Liver (tissue), 9 donors: Measurements from ENCODE around the gene SLC30A10. TPM values are rescaled to one million over a fixed set of nuclear protein-coding genes. Genes with fewer than 3 reads are reported as not detected.

Experiments used
- DNase-seq: peaks from one replicate; pipeline ENCODE4 v3.0.0-alpha.2; 2017; ENCODE audit warnings: low spot score
- H3K27ac ChIP-seq, 2 donors: one replicate each; pipeline ENCODE4 v1.7.0; 2013; ENCODE audit warnings: inconsistent platforms in 2 of 2, low read length in 2 of 2, control low read depth in 1 of 2, low read depth in 1 of 2, mild to moderate bottlenecking in 1 of 2
- H3K27me3 ChIP-seq, 4 donors: one replicate each; pipeline versions ENCODE4 v1.6.1 to v1.7.0; 2013; ENCODE audit warnings: low read length in 3 of 4, inconsistent platforms in 1 of 4, mild to moderate bottlenecking in 1 of 4, moderate library complexity in 1 of 4; ENCODE audit not compliant: control insufficient read depth in 4 of 4, insufficient read depth in 4 of 4
- H3K36me3 ChIP-seq, 4 donors: one replicate each; pipeline versions ENCODE4 v1.6.1 to v1.7.0; 2013; ENCODE audit warnings: low read length in 3 of 4, mild to moderate bottlenecking in 3 of 4, low read depth in 1 of 4, moderate library complexity in 1 of 4; ENCODE audit not compliant: control insufficient read depth in 4 of 4, insufficient read depth in 3 of 4
- H3K4me1 ChIP-seq, 4 donors: one replicate each; pipeline versions ENCODE4 v1.6.1 to v1.7.0; 2013; ENCODE audit warnings: low read length in 3 of 4, mild to moderate bottlenecking in 3 of 4, moderate library complexity in 1 of 4; ENCODE audit not compliant: control insufficient read depth in 4 of 4, insufficient read depth in 4 of 4
- H3K4me3 ChIP-seq, 3 donors: one replicate each; pipeline versions ENCODE4 v1.6.1 to v1.7.0; 2013; ENCODE audit warnings: low read length in 3 of 3, control low read depth in 1 of 3, low read depth in 1 of 3, mild to moderate bottlenecking in 1 of 3
- H3K9ac ChIP-seq, 2 donors: one replicate each; pipeline ENCODE4 v1.7.0; 2013; ENCODE audit warnings: low read length in 2 of 2, mild to moderate bottlenecking in 2 of 2, moderate library complexity in 2 of 2, control low read depth in 1 of 2, low read depth in 1 of 2
- H3K9me3 ChIP-seq, 4 donors: one replicate each; pipeline versions ENCODE4 v1.6.1 to v1.7.0; 2013; ENCODE audit warnings: low read length in 3 of 4; ENCODE audit not compliant: control insufficient read depth in 4 of 4
- ATF3 ChIP-seq: IDR thresholded peaks from 2 replicates; pipeline ENCODE4 v1.6.1; 2016; ENCODE audit warnings: antibody characterized with exemption
- CTCF ChIP-seq: fragments of 150-350 bp; IDR thresholded peaks from 2 replicates; pipeline ENCODE4 v1.5.1; 2017; ENCODE audit warnings: improper control_type of control experiment, low read depth, low read length; ENCODE audit not compliant: missing input control
- EGR1 ChIP-seq, 2 donors: IDR thresholded peaks; 2 replicates each; pipeline ENCODE4 v1.6.1; 2016 to 2018; ENCODE audit warnings: antibody characterized with exemption in 2 of 2, low read depth in 2 of 2
- FOXA1 ChIP-seq: IDR thresholded peaks from 2 replicates; pipeline ENCODE4 v1.6.1; 2016; ENCODE audit warnings: antibody characterized with exemption
- FOXA2 ChIP-seq: IDR thresholded peaks from 2 replicates; pipeline ENCODE4 v1.6.1; 2016; ENCODE audit warnings: antibody characterized with exemption
- GABPA ChIP-seq, 2 donors: IDR thresholded peaks in 1 of 2; conservative IDR thresholded peaks in 1 of 2; 2 replicates each; pipeline ENCODE4 v1.6.1; 2016; ENCODE audit warnings: antibody characterized with exemption in 2 of 2, mild to moderate bottlenecking in 1 of 2, moderate library complexity in 1 of 2
- HNF4A ChIP-seq, 2 donors: conservative IDR thresholded peaks; 2 replicates each; pipeline ENCODE4 v1.6.1; 2016; ENCODE audit warnings: antibody characterized with exemption in 2 of 2, mild to moderate bottlenecking in 2 of 2
- HNF4G ChIP-seq: IDR thresholded peaks from 2 replicates; pipeline ENCODE4 v1.6.1; 2016; ENCODE audit warnings: antibody characterized with exemption
- JUND ChIP-seq, 2 donors: IDR thresholded peaks; 2 replicates each; pipeline ENCODE4 v1.6.1; 2016; ENCODE audit warnings: antibody characterized with exemption in 2 of 2
- MAX ChIP-seq: IDR thresholded peaks from 2 replicates; pipeline ENCODE4 v1.6.1; 2016; ENCODE audit warnings: antibody characterized with exemption
- NR2F2 ChIP-seq: IDR thresholded peaks from 2 replicates; pipeline ENCODE4 v1.6.1; 2016; ENCODE audit warnings: antibody characterized with exemption
- RAD21 ChIP-seq, 2 donors: IDR thresholded peaks; 2 replicates each; pipeline ENCODE4 v1.6.1; 2016; ENCODE audit warnings: antibody characterized with exemption in 2 of 2, mild to moderate bottlenecking in 2 of 2
- REST ChIP-seq: IDR thresholded peaks from 2 replicates; pipeline ENCODE4 v1.6.1; 2016; ENCODE audit warnings: antibody characterized with exemption, mild to moderate bottlenecking
- RXRA ChIP-seq, 2 donors: IDR thresholded peaks; 2 replicates each; pipeline ENCODE4 v1.6.1; 2017 to 2018; ENCODE audit warnings: antibody characterized with exemption in 2 of 2, mild to moderate bottlenecking in 1 of 2
- SP1 ChIP-seq: IDR thresholded peaks from 2 replicates; pipeline ENCODE4 v1.6.1; 2018; ENCODE audit warnings: antibody characterized with exemption, mild to moderate bottlenecking
- TAF1 ChIP-seq: conservative IDR thresholded peaks from 2 replicates; pipeline ENCODE4 v1.6.1; 2016; ENCODE audit warnings: antibody characterized with exemption, mild to moderate bottlenecking
- YY1 ChIP-seq: IDR thresholded peaks from 2 replicates; pipeline ENCODE4 v1.6.1; 2016; ENCODE audit warnings: antibody characterized with exemption, mild to moderate bottlenecking
- ZBTB33 ChIP-seq: IDR thresholded peaks from 2 replicates; pipeline ENCODE4 v1.6.1; 2016; ENCODE audit warnings: antibody characterized with exemption
- WGBS: extraction: QIAGEN DNeasy Blood & Tissue Kit; methylation state at CpG from one replicate; pipeline ENCODE4 v1.1.7; 2013; 5-methylcytosine and 5-hydroxymethylcytosine counted together
- polyA plus RNA-seq, 2 donors: library from polyadenylated mRNA; stranded (reverse) in 1 of 2; unstranded in 1 of 2; fragments of 200-250 nt in 1 of 2; fragments of >200 nt in 1 of 2; fragmentation: Nextera tagmentation in 1 of 2; extraction: Ambion mirVana in 1 of 2; gene quantifications; one replicate each; pipeline versions ENCODE4 v1.2.1 to v1.2.3, GENCODE V29; 2013 to 2015
- total RNA-seq, 2 donors: library from RNA; depleted of rRNA; stranded (reverse); fragments of >200 nt; gene quantifications; one replicate each; pipeline ENCODE4 v1.2.3, GENCODE V29; 2014
- donor health status: healthy.
- donor health status: healthy.
- donor health status: healthy.
- donor health status: healthy.
- donor health status: healthy.

Gene SLC30A10
- total and polyA plus RNA-seq, 4 donors: 18.5 to 90.9 (median 37.6) TPM

GRCh38 chr1:219958875-219959417 is 30.6 kb upstream of the SLC30A10 start:
- Histone ChIP-seq H3K9me3 (no peaks in the 10 kb centered on the region), H3K4me1 (peaks cover 0 to 14% (median 12%) of the 10 kb centered on the region in 4 donors), H3K9ac (no peak overlapping the region), H3K4me3 (no peak overlapping the region), H3K27ac (no peak overlapping the region), H3K27me3 (no peaks in the 10 kb centered on the region), H3K36me3 (no peaks in the 10 kb centered on the region)
- 89% methylated on average over 16 of the region's 16 CpGs for WGBS
- no peak for DNase-seq
- TF ChIP-seq JUND (IDR thresholded peaks at IDR 0.05) (no peak), GABPA (IDR thresholded peaks at IDR 0.05 in 1 of 2, conservative IDR thresholded peaks at IDR 0.05 in 1 of 2) (no peak), REST (no peak), ATF3 (no peak), FOXA2 (no peak), HNF4A (conservative IDR thresholded peaks at IDR 0.05) (no peak), YY1 (no peak), SP1 (no peak), EGR1 (IDR thresholded peaks at IDR 0.05; ENCODE audit: low read depth in 2 of 2) (no peak)

- Histone ChIP-seq H3K27ac (peak overlapping the region; percentile 63 to 91), H3K27me3 (no peaks in the 10 kb centered on the region), H3K36me3 (no peaks in the 10 kb centered on the region), H3K4me3 (peak overlapping the region in 1 of 3 donors; percentile 13), H3K4me1 (peaks cover 0 to 10% (median 6%) of the 10 kb centered on the region in 4 donors), H3K9me3 (no peaks in the 10 kb centered on the region), H3K9ac (peak overlapping the region in 1 of 2 donors; percentile 79)
- WGBS: 44% methylated on average over 11 of the region's 11 CpGs
- no peak for DNase-seq
- TF ChIP-seq CTCF (no peak), TAF1 (no peak), NR2F2 (no peak), JUND (IDR thresholded peaks at IDR 0.05) (peak in 1 of 2 donors; percentile 54), HNF4G (peak; percentile 79), MAX (peak; percentile 82), YY1 (peak; percentile 86), ZBTB33 (no peak), FOXA1 (no peak), FOXA2 (peak; percentile 66), SP1 (peak; percentile 96), RAD21 (IDR thresholded peaks at IDR 0.05) (peak in 1 of 2 donors; percentile 45), RXRA (IDR thresholded peaks at IDR 0.05) (peak; percentile 92 to 96), ATF3 (no peak), EGR1 (IDR thresholded peaks at IDR 0.05; ENCODE audit: low read depth in 2 of 2) (peak in 1 of 2 donors; percentile 10), GABPA (IDR thresholded peaks at IDR 0.05 in 1 of 2, conservative IDR thresholded peaks at IDR 0.05 in 1 of 2) (no peak), HNF4A (conservative IDR thresholded peaks at IDR 0.05) (peak; percentile 94 to 95), REST (peak; percentile 52)
These were observed 26.5 kb upstream of the SLC30A10 start for GRCh38 chr1:219954736-219955421.
